Effector memory CD8-positive, alpha-beta T cell (primary cell): ENCODE data around the gene IL1F10.

Experiments used
- ATAC-seq: fragments of 150-1000 bp; cut with Tn5 transposase; replicated peaks from 2 replicates; pipeline ENCODE4 v1.10.0; 2021; ENCODE audit warnings: mild to moderate bottlenecking, moderate library complexity
- DNase-seq, 3 experiments: peaks; one replicate each; pipeline ENCODE4 v3.0.0; 2021
- H3K27ac Mint-ChIP-seq, 2 donors: one replicate each; pipeline ENCODE4 v1.8.0; 2022; ENCODE audit warnings: mild to moderate bottlenecking in 2 of 2, mixed read lengths in 2 of 2, moderate library complexity in 2 of 2
- H3K27me3 Mint-ChIP-seq, 2 donors: one replicate each; pipeline ENCODE4 v1.8.0; 2022; ENCODE audit warnings: mixed read lengths in 2 of 2
- H3K36me3 Mint-ChIP-seq: one replicate; pipeline ENCODE4 v1.8.0; 2022; ENCODE audit warnings: mild to moderate bottlenecking, moderate library complexity, mixed read lengths; ENCODE audit not compliant: insufficient read depth
- H3K4me1 Mint-ChIP-seq, 2 donors: one replicate each; pipeline ENCODE4 v1.8.0; 2022; ENCODE audit warnings: low read depth in 2 of 2, mixed read lengths in 2 of 2
- H3K4me3 Mint-ChIP-seq, 2 donors: one replicate each; pipeline ENCODE4 v1.8.0; 2022; ENCODE audit warnings: mild to moderate bottlenecking in 2 of 2, mixed read lengths in 2 of 2, moderate library complexity in 2 of 2
- H3K9me3 Mint-ChIP-seq, 2 donors: one replicate each; pipeline ENCODE4 v1.8.0; 2022; ENCODE audit warnings: mixed read lengths in 2 of 2

Gene IL1F10

GRCh38 chr2:113046465-113046864 lies 21.3 kb upstream of the IL1F10 start:
- H3K36me3 Mint-ChIP-seq, result no peaks in the 10 kb centered on the region
- no peak overlapping the region for H3K4me3 Mint-ChIP-seq
- no peaks in the 10 kb centered on the region for H3K4me1 Mint-ChIP-seq
- peaks cover 28 to 40% of the 10 kb centered on the region in 2 donors for H3K27me3 Mint-ChIP-seq
- DNase-seq (no peak), ATAC-seq (no peak)
- no peak overlapping the region for H3K27ac Mint-ChIP-seq
- no peaks in the 10 kb centered on the region for H3K9me3 Mint-ChIP-seq

GRCh38 chr2:113050921-113051895 lies 16.6 kb upstream of the IL1F10 start:
- Mint-ChIP-seq H3K4me1 (peaks cover 1 to 4% of the 10 kb centered on the region in 2 donors), H3K4me3 (no peak overlapping the region), H3K9me3 (no peaks in the 10 kb centered on the region), H3K27me3 (peaks cover 40 to 54% of the 10 kb centered on the region in 2 donors), H3K36me3 (no peaks in the 10 kb centered on the region), H3K27ac (no peak overlapping the region)
- ATAC-seq, result no peak
- DNase-seq, result no peak

- no peak within 1 kb of the TSS for H3K27ac Mint-ChIP-seq
- no peak within 1 kb of the TSS for H3K4me3 Mint-ChIP-seq
- H3K4me1 Mint-ChIP-seq, result peaks cover 1 to 4% of the 10 kb centered on the region in 2 donors
- H3K27me3 Mint-ChIP-seq, result peaks cover 27 to 41% of the 10 kb centered on the region in 2 donors
- ATAC-seq (no peak), DNase-seq (no peak)
- H3K9me3 Mint-ChIP-seq, result no peaks in the 10 kb centered on the region
- H3K36me3 Mint-ChIP-seq, result no peaks in the 10 kb centered on the region
Measured at GRCh38 chr2:113052396-113052917, 15.3 kb upstream of the IL1F10 start, which contains the start of gene IL36B. Gene IL36B, minus strand, starts transcription at chr2:113052867.

- H3K36me3 Mint-ChIP-seq, result no peaks in the 10 kb centered on the region
- H3K4me3 Mint-ChIP-seq, result no peak overlapping the region
- H3K27ac Mint-ChIP-seq, result no peak overlapping the region
- H3K9me3 Mint-ChIP-seq, result no peaks in the 10 kb centered on the region
- no peak for ATAC-seq
- peaks cover 24 to 38% of the 10 kb centered on the region in 2 donors for H3K27me3 Mint-ChIP-seq
- DNase-seq, result no peak
- H3K4me1 Mint-ChIP-seq, result peaks cover 1 to 4% of the 10 kb centered on the region in 2 donors
Measured at GRCh38 chr2:113053666-113054065, 14.1 kb upstream of the IL1F10 start.

- no peak for DNase-seq
- no peak for ATAC-seq
- Mint-ChIP-seq H3K4me1 (peaks cover 1 to 4% of the 10 kb centered on the region in 2 donors), H3K4me3 (no peak overlapping the region), H3K27ac (no peak overlapping the region), H3K9me3 (no peaks in the 10 kb centered on the region), H3K27me3 (peaks cover 22 to 40% of the 10 kb centered on the region in 2 donors), H3K36me3 (no peaks in the 10 kb centered on the region)
Measured at GRCh38 chr2:113054066-113054465, 13.7 kb upstream of the IL1F10 start.

GRCh38 chr2:113056521-113056920 lies 11.2 kb upstream of the IL1F10 start:
- peaks cover 2% of the 10 kb centered on the region for H3K36me3 Mint-ChIP-seq
- peaks cover 19 to 58% of the 10 kb centered on the region in 2 donors for H3K27me3 Mint-ChIP-seq
- no peak for DNase-seq

GRCh38 chr2:113057117-113057516 lies 10.7 kb upstream of the IL1F10 start:
- H3K27me3 Mint-ChIP-seq, result peaks cover 22 to 58% of the 10 kb centered on the region in 2 donors
- no peak for ATAC-seq
- DNase-seq, result no peak
- H3K9me3 Mint-ChIP-seq, result no peaks in the 10 kb centered on the region
- peaks cover 2% of the 10 kb centered on the region for H3K36me3 Mint-ChIP-seq
- no peak overlapping the region for H3K4me3 Mint-ChIP-seq
- H3K4me1 Mint-ChIP-seq, result peaks cover 1 to 4% of the 10 kb centered on the region in 2 donors
- no peak overlapping the region for H3K27ac Mint-ChIP-seq

More at GRCh38 chr2:113056521-113056920, 11.2 kb upstream of the IL1F10 start:
- Mint-ChIP-seq H3K4me1 (peaks cover 1 to 4% of the 10 kb centered on the region in 2 donors), H3K9me3 (no peaks in the 10 kb centered on the region), H3K27ac (no peak overlapping the region), H3K4me3 (no peak overlapping the region)
- no peak for ATAC-seq

GRCh38 chr2:113058411-113058994 lies 9.3 kb upstream of the IL1F10 start:
- no peak for ATAC-seq
- peaks cover 0 to under 1% of the 10 kb centered on the region in 2 donors for H3K4me1 Mint-ChIP-seq
- no peak overlapping the region for H3K27ac Mint-ChIP-seq
- peaks cover 22 to 65% of the 10 kb centered on the region in 2 donors for H3K27me3 Mint-ChIP-seq
- peaks cover 2% of the 10 kb centered on the region for H3K36me3 Mint-ChIP-seq
- no peak overlapping the region for H3K4me3 Mint-ChIP-seq
- no peaks in the 10 kb centered on the region for H3K9me3 Mint-ChIP-seq
- no peak for DNase-seq

- DNase-seq (no peak), ATAC-seq (no peak)
- Mint-ChIP-seq H3K27me3 (peaks cover 22 to 65% of the 10 kb centered on the region in 2 donors), H3K36me3 (peaks cover 2% of the 10 kb centered on the region), H3K27ac (no peak within 1 kb of the TSS), H3K4me1 (no peaks in the 10 kb centered on the region), H3K4me3 (no peak within 1 kb of the TSS), H3K9me3 (no peaks in the 10 kb centered on the region)
Measured at GRCh38 chr2:113058998-113059960, 8.5 kb upstream of the IL1F10 start, which contains the start of gene IL36RN. Gene IL36RN, plus strand, starts transcription at chr2:113059198. Its CDS starts 241 bp downstream, at chr2:113059439.

GRCh38 chr2:113060396-113060795 lies 7.4 kb upstream of the IL1F10 start:
- Mint-ChIP-seq H3K4me1 (no peaks in the 10 kb centered on the region), H3K9me3 (no peaks in the 10 kb centered on the region), H3K36me3 (peaks cover 2% of the 10 kb centered on the region), H3K27me3 (peaks cover 18 to 58% of the 10 kb centered on the region in 2 donors), H3K27ac (no peak overlapping the region), H3K4me3 (no peak overlapping the region)
- no peak for ATAC-seq
- no peak for DNase-seq

GRCh38 chr2:113060796-113061195 lies 7.0 kb upstream of the IL1F10 start:
- ATAC-seq, result no peak
- Mint-ChIP-seq H3K4me1 (no peaks in the 10 kb centered on the region), H3K36me3 (peaks cover 2% of the 10 kb centered on the region), H3K9me3 (no peaks in the 10 kb centered on the region), H3K27ac (no peak overlapping the region), H3K4me3 (no peak overlapping the region), H3K27me3 (peaks cover 18 to 57% of the 10 kb centered on the region in 2 donors)
- DNase-seq, result no peak

GRCh38 chr2:113061241-113061640 lies 6.5 kb upstream of the IL1F10 start:
- H3K27ac Mint-ChIP-seq, result no peak overlapping the region
- H3K4me1 Mint-ChIP-seq, result no peaks in the 10 kb centered on the region
- ATAC-seq (no peak), DNase-seq (no peak)
- H3K9me3 Mint-ChIP-seq, result no peaks in the 10 kb centered on the region
- no peak overlapping the region for H3K4me3 Mint-ChIP-seq
- H3K27me3 Mint-ChIP-seq, result peaks cover 18 to 55% of the 10 kb centered on the region in 2 donors
- peaks cover 2% of the 10 kb centered on the region for H3K36me3 Mint-ChIP-seq
